Right lobe of liver (tissue), 4 donors: Measurements from ENCODE around the gene CYB5R2.

Experiments
- POLR2A ChIP-seq: fragments of 450-650 bp; IDR thresholded peaks from one replicate; pipeline ENCODE4 v1.6.1; 2017; ENCODE audit warnings: antibody characterized with exemption, mild to moderate bottlenecking
- TF ChIP-seq, protein P1 (sequence below), 4 donors: fragments of 200-600 bp in 3 of 4; fragments of 450-650 bp in 1 of 4; IDR thresholded peaks; one replicate each; pipeline versions ENCODE4 v1.5.1 to v1.8.0; 2016 to 2022; ENCODE audit warnings: antibody characterized with exemption in 4 of 4, mild to moderate bottlenecking in 2 of 4
- donor health status: DM: no; HTN: no; CAD: no.
- donor health status: DM: no; HTN: no; CAD: no.
- donor health status: DM: no; HTN: yes; CAD: no.

DNA sequence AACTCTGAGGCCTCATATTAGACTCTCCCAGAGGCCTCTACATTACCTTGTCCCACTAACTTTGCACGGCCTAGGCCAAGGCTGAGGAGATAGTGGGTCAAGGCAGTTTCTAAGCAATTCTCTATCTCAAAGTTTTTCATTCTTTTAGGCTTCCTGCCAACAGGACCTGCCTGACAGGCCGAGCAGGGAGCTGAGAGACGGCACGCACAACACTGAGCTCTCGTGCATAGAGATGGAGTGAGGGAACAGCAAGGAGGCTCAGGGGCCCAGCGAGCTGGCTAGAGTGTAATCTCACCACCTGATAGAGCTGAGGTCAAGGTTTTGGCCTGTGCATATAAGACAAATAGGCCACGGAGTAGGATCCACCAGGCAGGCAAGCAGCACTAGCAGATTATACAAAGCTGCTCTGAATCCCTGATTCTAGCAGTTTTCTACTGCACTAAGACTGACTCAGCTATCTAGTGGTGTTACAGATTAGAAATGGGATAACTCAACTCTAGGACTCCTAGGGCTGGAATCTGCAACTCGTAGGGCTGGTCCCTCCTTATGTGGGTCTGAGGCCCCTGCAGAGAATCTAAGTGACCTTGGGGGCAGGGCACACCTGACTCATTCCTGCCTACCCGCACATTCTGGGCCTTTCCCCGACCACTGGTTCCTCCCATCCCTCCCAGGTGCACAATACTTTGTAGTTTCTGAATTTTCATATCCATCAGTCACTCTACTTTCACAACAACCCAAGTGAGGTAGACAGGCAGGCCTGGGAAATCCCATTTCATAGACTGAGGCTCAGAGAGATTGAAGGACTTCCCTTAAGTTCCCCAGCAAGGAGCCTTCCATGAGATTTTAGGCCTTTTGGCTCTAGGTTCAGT is 1.7 kb downstream of the CYB5R2 start:
- TF ChIP-seq, protein P1, sequence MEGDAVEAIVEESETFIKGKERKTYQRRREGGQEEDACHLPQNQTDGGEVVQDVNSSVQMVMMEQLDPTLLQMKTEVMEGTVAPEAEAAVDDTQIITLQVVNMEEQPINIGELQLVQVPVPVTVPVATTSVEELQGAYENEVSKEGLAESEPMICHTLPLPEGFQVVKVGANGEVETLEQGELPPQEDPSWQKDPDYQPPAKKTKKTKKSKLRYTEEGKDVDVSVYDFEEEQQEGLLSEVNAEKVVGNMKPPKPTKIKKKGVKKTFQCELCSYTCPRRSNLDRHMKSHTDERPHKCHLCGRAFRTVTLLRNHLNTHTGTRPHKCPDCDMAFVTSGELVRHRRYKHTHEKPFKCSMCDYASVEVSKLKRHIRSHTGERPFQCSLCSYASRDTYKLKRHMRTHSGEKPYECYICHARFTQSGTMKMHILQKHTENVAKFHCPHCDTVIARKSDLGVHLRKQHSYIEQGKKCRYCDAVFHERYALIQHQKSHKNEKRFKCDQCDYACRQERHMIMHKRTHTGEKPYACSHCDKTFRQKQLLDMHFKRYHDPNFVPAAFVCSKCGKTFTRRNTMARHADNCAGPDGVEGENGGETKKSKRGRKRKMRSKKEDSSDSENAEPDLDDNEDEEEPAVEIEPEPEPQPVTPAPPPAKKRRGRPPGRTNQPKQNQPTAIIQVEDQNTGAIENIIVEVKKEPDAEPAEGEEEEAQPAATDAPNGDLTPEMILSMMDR (IDR thresholded peaks at IDR 0.05), result no peak
- no peak for TF ChIP-seq POLR2A
